H9 (cell line): ENCODE data around the gene TSPAN18. TPM values are rescaled to one million over a fixed set of nuclear protein-coding genes. Genes with fewer than 3 reads are reported as not detected.

Source experiments
- DNase-seq: peaks from one replicate; pipeline ENCODE4 v3.0.0-alpha.2; 2017
- H2AFZ ChIP-seq: one replicate; pipeline ENCODE4 v1.6.1; 2013; ENCODE audit warnings: mild to moderate bottlenecking, low read length, control low read depth, moderate library complexity
- H2AK5ac ChIP-seq: 2 replicates; pipeline ENCODE4 v1.6.1; 2013; ENCODE audit warnings: low read length, control low read depth, mixed read lengths; ENCODE audit not compliant: insufficient read length
- H2BK120ac ChIP-seq: one replicate; pipeline ENCODE4 v1.6.1; 2013; ENCODE audit warnings: low read depth, mild to moderate bottlenecking, low read length, control low read depth, inconsistent platforms; ENCODE audit not compliant: poor library complexity, severe bottlenecking
- H2BK12ac ChIP-seq: 2 replicates; pipeline ENCODE4 v1.6.1; 2013; ENCODE audit warnings: low read length, control low read depth, mixed read lengths, low read depth; ENCODE audit not compliant: insufficient read length
- H2BK15ac ChIP-seq: 2 replicates; pipeline ENCODE4 v1.6.1; 2013; ENCODE audit warnings: low read depth, low read length, control low read depth
- H2BK20ac ChIP-seq: one replicate; pipeline ENCODE4 v1.6.1; 2013; ENCODE audit warnings: low read depth, mild to moderate bottlenecking, low read length, control low read depth, inconsistent platforms; ENCODE audit not compliant: poor library complexity, severe bottlenecking
- H2BK5ac ChIP-seq: 2 replicates; pipeline ENCODE4 v1.6.1; 2013; ENCODE audit warnings: low read length, control low read depth, mixed read lengths; ENCODE audit not compliant: insufficient read length
- H3K14ac ChIP-seq: 2 replicates; pipeline ENCODE4 v1.6.1; 2013; ENCODE audit warnings: low read length, control low read depth; ENCODE audit not compliant: insufficient read depth
- H3K18ac ChIP-seq: 2 replicates; pipeline ENCODE4 v1.6.1; 2013; ENCODE audit warnings: low read depth, mild to moderate bottlenecking, mixed read lengths, low read length, control low read depth; ENCODE audit not compliant: insufficient read length
- H3K23ac ChIP-seq: 2 replicates; pipeline ENCODE4 v1.6.1; 2013; ENCODE audit warnings: low read length, control low read depth, mixed read lengths, low read depth; ENCODE audit not compliant: insufficient read length
- H3K23me2 ChIP-seq: 2 replicates; pipeline ENCODE4 v1.6.1; 2013; ENCODE audit warnings: low read depth, mild to moderate bottlenecking, mixed read lengths, low read length, control low read depth; ENCODE audit not compliant: insufficient read length, poor library complexity, severe bottlenecking
- H3K27ac ChIP-seq: 2 replicates; pipeline ENCODE4 v1.5.1; 2013; ENCODE audit warnings: low read length, control low read depth, mixed read lengths, low read depth; ENCODE audit not compliant: insufficient read length
- H3K27me3 ChIP-seq: 2 replicates; pipeline ENCODE4 v1.6.1; 2013; ENCODE audit warnings: low read length, control low read depth, inconsistent platforms; ENCODE audit not compliant: insufficient read depth
- H3K4ac ChIP-seq: 2 replicates; pipeline ENCODE4 v1.6.1; 2013; ENCODE audit warnings: low read depth, mild to moderate bottlenecking, control low read depth, inconsistent platforms, low read length, moderate library complexity
- H3K4me1 ChIP-seq: 2 replicates; pipeline ENCODE4 v1.6.1; 2013; ENCODE audit warnings: low read length, control low read depth, inconsistent platforms; ENCODE audit not compliant: insufficient read depth
- H3K4me2 ChIP-seq: 2 replicates; pipeline ENCODE4 v1.6.1; 2013; ENCODE audit warnings: low read length, control low read depth, mixed read lengths; ENCODE audit not compliant: insufficient read length, insufficient read depth
- H3K56ac ChIP-seq: 2 replicates; pipeline ENCODE4 v1.6.1; 2013; ENCODE audit warnings: low read depth, mild to moderate bottlenecking, mixed read lengths, low read length, control low read depth; ENCODE audit not compliant: insufficient read length
- H3K79me1 ChIP-seq: 2 replicates; pipeline ENCODE4 v1.6.1; 2013; ENCODE audit warnings: low read depth, mild to moderate bottlenecking, moderate library complexity, low read length, control low read depth, inconsistent platforms; ENCODE audit not compliant: insufficient read depth, poor library complexity, severe bottlenecking
- H3K79me2 ChIP-seq: 2 replicates; pipeline ENCODE4 v1.6.1; 2013; ENCODE audit warnings: low read length, control low read depth, inconsistent platforms; ENCODE audit not compliant: insufficient read depth
- H3K9ac ChIP-seq: 2 replicates; pipeline ENCODE4 v1.6.1; 2013; ENCODE audit warnings: low read length, control low read depth, mixed read lengths; ENCODE audit not compliant: insufficient read length; ENCODE audit errors: extremely low read depth
- H3K9me3 ChIP-seq: one replicate; pipeline ENCODE4 v1.6.1; 2013; ENCODE audit warnings: low read depth, low read length, inconsistent platforms; ENCODE audit not compliant: control insufficient read depth
- H3T11ph ChIP-seq: one replicate; pipeline ENCODE4 v1.6.1; 2013; ENCODE audit warnings: mild to moderate bottlenecking, low read length, control low read depth, inconsistent platforms
- H4K20me1 ChIP-seq: one replicate; pipeline ENCODE4 v1.6.1; 2013; ENCODE audit not compliant: control insufficient read depth, insufficient read length, insufficient read depth
- H4K5ac ChIP-seq: 2 replicates; pipeline ENCODE4 v1.6.1; 2013; ENCODE audit warnings: low read depth, mild to moderate bottlenecking, mixed read lengths, low read length, control low read depth; ENCODE audit not compliant: insufficient read length
- H4K8ac ChIP-seq: replicated peaks from 2 replicates; pipeline ENCODE4 v1.6.1; 2013; ENCODE audit warnings: low read length, control low read depth, mixed read lengths, low read depth; ENCODE audit not compliant: insufficient read length
- H4K91ac ChIP-seq: 2 replicates; pipeline ENCODE4 v1.6.1; 2013; ENCODE audit warnings: low read depth, mild to moderate bottlenecking, moderate library complexity, mixed read lengths, low read length, control low read depth; ENCODE audit not compliant: insufficient read length
- H3K27ac Mint-ChIP-seq, 3 experiments: 2 replicates in 2 of 3; 3 replicates in 1 of 3; pipeline ENCODE4 v1.8.0; 2020 to 2021; ENCODE audit warnings: mixed read lengths in 3 of 3, mild to moderate bottlenecking in 1 of 3, moderate library complexity in 1 of 3
- H3K27me3 Mint-ChIP-seq: 2 replicates; pipeline ENCODE4 v1.8.0; 2021; ENCODE audit warnings: low read depth, mild to moderate bottlenecking, moderate library complexity, mixed read lengths
- H3K36me3 Mint-ChIP-seq, 3 experiments: 2 replicates in 2 of 3; 3 replicates in 1 of 3; pipeline ENCODE4 v1.8.0; 2020 to 2021; ENCODE audit warnings: low read depth in 3 of 3, mixed read lengths in 3 of 3; ENCODE audit not compliant: insufficient read depth in 1 of 3
- H3K4me1 Mint-ChIP-seq, 2 experiments: 2 replicates each; pipeline ENCODE4 v1.8.0; 2020; ENCODE audit warnings: mixed read lengths in 2 of 2
- H3K4me3 Mint-ChIP-seq, 2 experiments: 2 replicates in 1 of 2; 3 replicates in 1 of 2; pipeline ENCODE4 v1.8.0; 2020 to 2021; ENCODE audit warnings: mild to moderate bottlenecking in 2 of 2, mixed read lengths in 2 of 2, moderate library complexity in 1 of 2
- H3K9me3 Mint-ChIP-seq, 2 experiments: 2 replicates in 1 of 2; 3 replicates in 1 of 2; pipeline ENCODE4 v1.8.0; 2020; ENCODE audit warnings: mild to moderate bottlenecking in 2 of 2, mixed read lengths in 2 of 2, moderate library complexity in 1 of 2
- CTCF ChIP-seq: fragments of 200-600 bp; sonication (generic); conservative IDR thresholded peaks from 3 replicates; pipeline ENCODE4 v1.8.0; 2021; ENCODE audit warnings: antibody characterized with exemption, mild to moderate bottlenecking
- WGBS: extraction: QIAGEN DNeasy Blood & Tissue Kit; methylation state at CpG from one replicate; pipeline ENCODE4 v1.1.7; 2013; ENCODE audit warnings: missing lambda C conversion rate, low lambda C conversion rate, mixed read lengths; ENCODE audit not compliant: insufficient read length; ENCODE audit errors: extremely low coverage; 5-methylcytosine and 5-hydroxymethylcytosine counted together
- total RNA-seq: library from RNA; stranded (reverse); gene quantifications from 2 replicates; pipeline ENCODE4 v1.2.1, GENCODE V29; 2021

Gene TSPAN18
- total RNA-seq, 1 experiment from 2014 or later: 25.3 TPM

DNA sequence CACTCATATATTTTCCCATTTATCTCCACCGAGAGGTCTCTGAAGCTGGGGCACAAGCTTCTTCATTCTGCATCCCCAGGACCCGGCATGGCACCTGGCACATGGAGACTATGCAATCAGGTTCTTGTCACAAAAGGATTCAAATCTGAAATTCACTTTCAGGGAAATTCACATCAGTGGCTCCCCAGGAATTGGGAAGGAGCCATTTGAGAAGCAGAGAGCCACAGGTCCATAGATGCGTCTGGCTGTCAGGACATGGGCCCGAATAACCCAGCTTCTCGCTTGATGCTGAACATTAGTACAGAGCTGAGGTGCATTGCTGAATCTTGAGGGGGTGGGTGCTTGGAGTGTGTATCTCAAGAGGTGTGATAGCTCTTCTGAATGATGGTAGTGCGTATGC is 82.5 kb downstream of the TSPAN18 start:
- H2BK120ac ChIP-seq: no peak overlapping the region
- no peak overlapping the region for H3K18ac ChIP-seq
- H2BK12ac ChIP-seq: no peak overlapping the region
- H2BK20ac ChIP-seq: no peak overlapping the region
- H2AFZ ChIP-seq: no peak overlapping the region
- Mint-ChIP-seq H3K9me3 (no peaks in the 10 kb centered on the region), H3K27me3 (no peaks in the 10 kb centered on the region), H3K36me3 (no peaks in the 10 kb centered on the region), H3K4me3 (no peak overlapping the region), H3K27ac (no peak overlapping the region), H3K4me1 (peaks cover 26 to 31% of the 10 kb centered on the region in 2 experiments)
- H3T11ph ChIP-seq: no peak overlapping the region
- no peak overlapping the region for H4K8ac ChIP-seq
- H3K79me1 ChIP-seq: no peaks in the 10 kb centered on the region
- H3K23me2 ChIP-seq: no peaks in the 10 kb centered on the region
- no peak overlapping the region for H2BK15ac ChIP-seq
- peaks cover 10% of the 10 kb centered on the region for H3K4me1 ChIP-seq
- no peak overlapping the region for H2BK5ac ChIP-seq
- H4K5ac ChIP-seq: no peak overlapping the region
- H3K4me2 ChIP-seq: no peak overlapping the region
- H4K20me1 ChIP-seq: no peaks in the 10 kb centered on the region
- no peak overlapping the region for H3K14ac ChIP-seq
- no peak for DNase-seq
- no peaks in the 10 kb centered on the region for H3K79me2 ChIP-seq
- H3K23ac ChIP-seq: no peak overlapping the region
- no peak overlapping the region for H3K27ac ChIP-seq
- no peak for TF ChIP-seq CTCF
- no peak overlapping the region for H3K4ac ChIP-seq
- no peak overlapping the region for H3K9ac ChIP-seq
- WGBS: no CpG with 5 or more reads among the region's 6 CpGs
- no peaks in the 10 kb centered on the region for H3K9me3 ChIP-seq
- H4K91ac ChIP-seq: no peak overlapping the region
- no peak overlapping the region for H3K56ac ChIP-seq
- no peak overlapping the region for H2AK5ac ChIP-seq
- no peaks in the 10 kb centered on the region for H3K27me3 ChIP-seq
